HEK293 (cell line): ENCODE data around the gene KCNH5.

ENCODE experiments used
- ZNF266 ChIP-seq: fragments of 450-650 bp; formaldehyde crosslinking; IDR thresholded peaks from 2 replicates; pipeline ENCODE4 v1.5.1; 2016; ENCODE audit warnings: missing biosample characterization, missing genetic modification characterization, low read depth
- ZNF560 ChIP-seq: fragments of 450-650 bp; formaldehyde crosslinking; IDR thresholded peaks from 2 replicates; pipeline ENCODE4 v1.5.1; 2017; ENCODE audit warnings: missing biosample characterization, missing genetic modification characterization, borderline replicate concordance
- TF ChIP-seq, protein P1 (sequence below): fragments of 450-650 bp; formaldehyde crosslinking; IDR thresholded peaks from 2 replicates; pipeline ENCODE4 v1.5.1; 2016; ENCODE audit warnings: missing biosample characterization, missing genetic modification characterization

DNA sequence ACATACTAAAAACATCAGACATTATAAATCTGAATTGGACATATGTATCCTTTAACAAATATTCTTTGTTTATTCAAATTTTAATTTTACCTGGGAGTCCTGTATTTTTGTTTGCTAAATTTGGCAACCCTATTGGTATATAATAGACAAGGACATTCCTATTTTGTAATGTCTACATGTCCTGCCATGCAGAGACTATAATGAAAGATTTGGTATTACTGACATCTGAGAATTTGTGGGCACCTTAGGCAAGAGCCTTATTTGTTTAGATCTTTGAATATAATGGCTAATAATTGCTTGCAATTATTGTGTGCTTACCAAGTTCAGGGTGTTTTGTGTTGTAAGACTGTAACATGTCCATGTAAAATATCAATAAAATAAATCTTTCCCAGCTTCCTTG, 334.4 kb downstream of the KCNH5 start:
- TF ChIP-seq, protein P1, sequence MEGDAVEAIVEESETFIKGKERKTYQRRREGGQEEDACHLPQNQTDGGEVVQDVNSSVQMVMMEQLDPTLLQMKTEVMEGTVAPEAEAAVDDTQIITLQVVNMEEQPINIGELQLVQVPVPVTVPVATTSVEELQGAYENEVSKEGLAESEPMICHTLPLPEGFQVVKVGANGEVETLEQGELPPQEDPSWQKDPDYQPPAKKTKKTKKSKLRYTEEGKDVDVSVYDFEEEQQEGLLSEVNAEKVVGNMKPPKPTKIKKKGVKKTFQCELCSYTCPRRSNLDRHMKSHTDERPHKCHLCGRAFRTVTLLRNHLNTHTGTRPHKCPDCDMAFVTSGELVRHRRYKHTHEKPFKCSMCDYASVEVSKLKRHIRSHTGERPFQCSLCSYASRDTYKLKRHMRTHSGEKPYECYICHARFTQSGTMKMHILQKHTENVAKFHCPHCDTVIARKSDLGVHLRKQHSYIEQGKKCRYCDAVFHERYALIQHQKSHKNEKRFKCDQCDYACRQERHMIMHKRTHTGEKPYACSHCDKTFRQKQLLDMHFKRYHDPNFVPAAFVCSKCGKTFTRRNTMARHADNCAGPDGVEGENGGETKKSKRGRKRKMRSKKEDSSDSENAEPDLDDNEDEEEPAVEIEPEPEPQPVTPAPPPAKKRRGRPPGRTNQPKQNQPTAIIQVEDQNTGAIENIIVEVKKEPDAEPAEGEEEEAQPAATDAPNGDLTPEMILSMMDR (tag by site-specific recombination) = no peak
- no peak for TF ChIP-seq ZNF266
- TF ChIP-seq ZNF560 = no peak
